Lung (tissue), 16 donors: ENCODE data around the gene SPEM1. TPM values are rescaled to one million over a fixed set of nuclear protein-coding genes. Genes with fewer than 3 reads are reported as not detected.
A peak's percentile ranks its signal among the peaks of the same experiment; 100 is the strongest.

ENCODE experiments used
- ATAC-seq: fragments of 200-7000 bp; cut with Tn5 transposase; one replicate; pipeline ENCODE4 v1.9.1; 2020; ENCODE audit warnings: moderate number of reproducible peaks; ENCODE audit not compliant: insufficient read depth, low FRiP score
- DNase-seq, 3 donors: peaks; one replicate each; pipeline ENCODE4 v3.0.0-alpha.2; 2013 to 2017
- H3K27ac ChIP-seq, 2 donors: one replicate each; pipeline ENCODE4 v1.5.1; 2013; ENCODE audit warnings: mild to moderate bottlenecking in 2 of 2, moderate library complexity in 2 of 2, control low read depth in 1 of 2, inconsistent platforms in 1 of 2, low read depth in 1 of 2, low read length in 1 of 2
- H3K27me3 ChIP-seq, 3 donors: one replicate each; pipeline ENCODE4 v1.5.1; 2013; ENCODE audit warnings: low read length in 2 of 3; ENCODE audit not compliant: control insufficient read depth in 3 of 3, insufficient read depth in 3 of 3
- H3K36me3 ChIP-seq, 4 donors: one replicate each; pipeline ENCODE4 v1.5.1; 2013; ENCODE audit warnings: low read length in 4 of 4, mild to moderate bottlenecking in 1 of 4, moderate library complexity in 1 of 4; ENCODE audit not compliant: control insufficient read depth in 4 of 4, insufficient read depth in 4 of 4
- H3K4me1 ChIP-seq, 5 donors: one replicate each; pipeline ENCODE4 v1.5.1; 2013; ENCODE audit warnings: low read length in 5 of 5, mild to moderate bottlenecking in 2 of 5, moderate library complexity in 1 of 5; ENCODE audit not compliant: control insufficient read depth in 5 of 5, insufficient read depth in 5 of 5
- H3K4me3 ChIP-seq: one replicate; pipeline ENCODE4 v1.5.1; 2013; ENCODE audit warnings: mild to moderate bottlenecking, control low read depth, moderate library complexity
- H3K9ac ChIP-seq, 2 donors: one replicate each; pipeline ENCODE4 v1.5.1; 2013; ENCODE audit warnings: low read length in 2 of 2, control low read depth in 1 of 2; ENCODE audit not compliant: insufficient read depth in 1 of 2
- H3K9me3 ChIP-seq, 4 donors: one replicate each; pipeline ENCODE4 v1.5.1; 2013; ENCODE audit warnings: low read length in 3 of 4, mild to moderate bottlenecking in 1 of 4, moderate library complexity in 1 of 4; ENCODE audit not compliant: control insufficient read depth in 4 of 4, insufficient read depth in 3 of 4
- WGBS, 2 donors: extraction: QIAGEN DNeasy Blood & Tissue Kit; methylation state at CpG; one replicate each; pipeline ENCODE4 v1.1.7; 2013; 5-methylcytosine and 5-hydroxymethylcytosine counted together
- long read RNA-seq, 5 donors: transcript quantifications; one replicate each; lab custom pipeline, GENCODE V29; 2026
- polyA plus RNA-seq, 2 donors: library from polyadenylated mRNA; stranded (reverse); fragments of 200-250 nt; gene quantifications; one replicate each; pipeline ENCODE4 v1.2.1, GENCODE V29; 2013
- total RNA-seq, 2 donors: library from RNA; depleted of rRNA in 1 of 2; stranded (reverse); fragments of >200 nt in 1 of 2; gene quantifications; one replicate each; pipeline ENCODE4 v1.2.1, GENCODE V29; 2014 to 2021
- TF ChIP-seq, protein P1 (sequence below): IDR thresholded peaks from 2 replicates; pipeline ENCODE4 v1.5.1; 2012; ENCODE audit warnings: mild to moderate bottlenecking; ENCODE audit errors: control extremely low read depth, extremely low read depth
- donor health status: control.
- donor health status: control.
- donor health status: Bipolar disorder and iron deficiency.
- donor health status: healthy.
- donor health status: DM: yes; HTN: yes; CAD: no.

Gene SPEM1, protein sequence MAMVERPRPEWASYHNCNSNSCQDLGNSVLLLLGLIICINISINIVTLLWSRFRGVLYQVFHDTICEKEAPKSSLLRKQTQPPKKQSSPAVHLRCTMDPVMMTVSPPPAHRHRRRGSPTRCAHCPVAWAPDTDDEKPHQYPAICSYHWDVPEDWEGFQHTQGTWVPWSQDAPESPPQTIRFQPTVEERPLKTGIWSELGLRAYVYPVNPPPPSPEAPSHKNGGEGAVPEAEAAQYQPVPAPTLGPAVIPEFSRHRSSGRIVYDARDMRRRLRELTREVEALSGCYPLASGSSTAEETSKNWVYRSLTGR
- total RNA-seq: not detected
- not detected for polyA plus RNA-seq
- long read RNA-seq, donor 1: 0 reads
- long read RNA-seq, donor 2: 0 reads
- long read RNA-seq, donor 3: 0 reads
- long read RNA-seq, donor 4: 0 reads
- long read RNA-seq, donor 5: 0 reads

DNA sequence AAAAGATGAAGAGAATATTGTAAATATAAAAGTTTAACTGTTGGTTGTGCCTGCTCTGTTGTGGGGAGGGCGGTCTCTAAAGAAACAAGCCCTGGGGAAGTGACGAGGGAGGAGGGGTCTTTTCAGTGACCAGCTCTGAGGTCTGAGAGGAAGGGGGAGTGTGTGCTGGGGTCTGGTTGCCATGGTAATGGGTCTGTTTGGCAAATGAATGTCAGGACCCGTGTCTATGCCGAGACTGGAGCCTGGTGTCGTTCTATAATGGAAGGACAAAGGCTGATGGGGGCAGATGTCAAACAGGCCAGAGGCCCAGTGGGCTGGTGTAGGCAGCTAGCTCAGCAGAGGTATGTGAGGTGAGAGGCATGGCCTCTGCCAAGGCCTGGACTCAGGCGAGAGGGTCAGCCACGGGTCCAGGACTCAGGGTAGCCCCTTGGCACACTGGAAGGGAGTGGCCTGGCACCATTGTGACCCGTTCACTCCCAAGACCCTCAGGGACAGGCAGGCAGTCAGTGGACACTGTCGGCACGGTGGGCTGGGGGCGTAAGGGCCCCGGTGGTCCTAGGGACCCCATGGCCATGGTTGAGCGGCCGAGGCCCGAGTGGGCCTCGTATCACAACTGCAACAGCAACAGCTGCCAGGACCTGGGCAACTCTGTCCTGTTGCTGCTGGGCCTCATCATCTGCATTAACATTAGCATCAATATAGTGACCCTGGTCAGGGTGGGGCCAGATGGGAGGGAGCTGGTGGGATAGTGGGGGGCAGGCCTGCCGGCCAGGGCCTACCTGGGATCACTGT, at the start of gene SPEM1:
Gene SPEM1, plus strand, starts transcription at position 506 of the 792 bp plus-strand sequence. Its CDS starts 61 bp downstream, at position 567.
- TF ChIP-seq, protein P1, sequence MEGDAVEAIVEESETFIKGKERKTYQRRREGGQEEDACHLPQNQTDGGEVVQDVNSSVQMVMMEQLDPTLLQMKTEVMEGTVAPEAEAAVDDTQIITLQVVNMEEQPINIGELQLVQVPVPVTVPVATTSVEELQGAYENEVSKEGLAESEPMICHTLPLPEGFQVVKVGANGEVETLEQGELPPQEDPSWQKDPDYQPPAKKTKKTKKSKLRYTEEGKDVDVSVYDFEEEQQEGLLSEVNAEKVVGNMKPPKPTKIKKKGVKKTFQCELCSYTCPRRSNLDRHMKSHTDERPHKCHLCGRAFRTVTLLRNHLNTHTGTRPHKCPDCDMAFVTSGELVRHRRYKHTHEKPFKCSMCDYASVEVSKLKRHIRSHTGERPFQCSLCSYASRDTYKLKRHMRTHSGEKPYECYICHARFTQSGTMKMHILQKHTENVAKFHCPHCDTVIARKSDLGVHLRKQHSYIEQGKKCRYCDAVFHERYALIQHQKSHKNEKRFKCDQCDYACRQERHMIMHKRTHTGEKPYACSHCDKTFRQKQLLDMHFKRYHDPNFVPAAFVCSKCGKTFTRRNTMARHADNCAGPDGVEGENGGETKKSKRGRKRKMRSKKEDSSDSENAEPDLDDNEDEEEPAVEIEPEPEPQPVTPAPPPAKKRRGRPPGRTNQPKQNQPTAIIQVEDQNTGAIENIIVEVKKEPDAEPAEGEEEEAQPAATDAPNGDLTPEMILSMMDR: no peak
- DNase-seq: peak; percentile 79 to 84 (median 83)
- H3K27me3 ChIP-seq: no peaks in the 10 kb centered on the region
- H3K4me1 ChIP-seq: peaks cover 0 to 12% (median 0%) of the 10 kb centered on the region in 5 donors
- H3K36me3 ChIP-seq: peaks cover 0 to 10% (median 4%) of the 10 kb centered on the region in 4 donors
- no peaks in the 10 kb centered on the region for H3K9me3 ChIP-seq
- H3K4me3 ChIP-seq: no peak within 1 kb of the TSS
- ATAC-seq: no peak
- no peak within 1 kb of the TSS for H3K27ac ChIP-seq
- H3K9ac ChIP-seq: peak within 1 kb of the TSS in 1 of 2 donors; percentile 61
- 83 to 92% methylated on average over 17 of the region's 17 CpGs for WGBS, 2 donors

DNA sequence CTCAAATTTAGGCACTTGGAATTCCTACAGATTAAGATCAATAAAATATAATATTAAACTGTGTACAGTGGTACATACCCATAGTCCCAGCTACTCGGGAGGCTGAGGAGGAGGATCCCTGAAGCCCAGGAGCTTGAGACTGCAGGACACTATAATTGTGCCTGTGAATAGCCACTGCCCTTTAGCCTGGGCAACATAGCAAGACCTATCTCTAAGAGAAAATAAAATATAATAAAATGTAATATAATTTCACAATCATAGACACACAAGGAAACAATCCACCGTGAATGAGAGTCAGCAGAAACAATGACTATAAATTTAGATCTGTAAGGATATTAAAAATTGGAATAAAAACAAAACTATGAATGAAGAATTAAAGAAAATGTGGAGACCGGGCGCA, 49.3 kb upstream of the SPEM1 start:
- Histone ChIP-seq H3K9me3 (no peaks in the 10 kb centered on the region), H3K4me1 (peaks cover 0 to 1% (median 0%) of the 10 kb centered on the region in 5 donors), H3K4me3 (no peak overlapping the region), H3K36me3 (no peaks in the 10 kb centered on the region), H3K9ac (no peak overlapping the region), H3K27ac (no peak overlapping the region), H3K27me3 (no peaks in the 10 kb centered on the region)
- DNase-seq (no peak), ATAC-seq (no peak)
- TF ChIP-seq, protein P1: no peak
- 88 to 94% methylated on average over 4 of the region's 4 CpGs for WGBS, 2 donors

DNA sequence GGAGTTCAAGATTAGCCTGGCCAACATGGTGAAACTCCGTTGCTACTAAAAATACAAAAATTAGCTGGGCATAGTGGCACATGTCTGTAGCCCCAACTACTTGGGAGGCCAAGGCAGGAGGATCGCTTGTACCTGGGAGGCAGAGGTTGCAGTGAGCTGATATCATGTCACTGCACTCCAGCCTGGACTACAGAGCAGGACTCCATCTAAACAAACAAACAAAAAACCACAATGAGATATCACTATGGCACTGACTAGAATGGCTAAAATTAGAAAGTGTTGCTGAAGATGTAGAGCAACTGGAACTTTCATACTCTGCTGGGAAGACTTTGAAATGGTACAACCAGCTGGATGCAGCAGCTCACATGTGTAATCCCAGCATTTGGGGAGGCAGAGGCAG, 45.8 kb upstream of the SPEM1 start:
- TF ChIP-seq, protein P1: no peak
- H3K4me3 ChIP-seq: no peak overlapping the region
- no peak for DNase-seq
- H3K4me1 ChIP-seq: peaks cover 0 to 1% (median 0%) of the 10 kb centered on the region in 5 donors
- no peak overlapping the region for H3K27ac ChIP-seq
- no peak overlapping the region for H3K9ac ChIP-seq
- WGBS, 2 donors: 86 to 92% methylated on average over 2 of the region's 2 CpGs
- no peaks in the 10 kb centered on the region for H3K36me3 ChIP-seq
- H3K9me3 ChIP-seq: no peaks in the 10 kb centered on the region
- no peaks in the 10 kb centered on the region for H3K27me3 ChIP-seq
- ATAC-seq: no peak
